ENCODE data around the gene MYCBPAP. TPM values are rescaled to one million over a fixed set of nuclear protein-coding genes. Genes with fewer than 3 reads are reported as not detected.

Gene MYCBPAP
- total RNA-seq, 1 experiment from 2014 or later = not detected

DNA sequence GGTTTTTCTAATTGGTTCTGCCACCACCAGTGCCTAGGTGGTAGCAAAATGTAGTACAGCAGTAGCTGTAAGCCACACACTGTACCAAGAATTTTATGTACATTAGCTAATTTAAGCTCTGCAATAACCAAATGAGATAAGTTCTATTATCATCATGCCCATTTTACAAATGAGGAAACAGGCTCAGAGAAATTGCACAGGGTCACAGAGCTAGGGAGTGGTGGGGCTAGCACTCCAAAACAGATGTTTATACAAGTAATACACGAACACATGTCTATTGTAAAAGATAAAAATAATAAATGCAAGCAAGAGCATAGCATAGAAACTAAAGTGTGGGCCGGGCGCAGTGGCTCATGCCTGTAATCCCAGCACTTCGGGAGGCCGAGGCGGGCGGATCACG lies 16.0 kb upstream of the MYCBPAP start (continued):
- TF ChIP-seq, protein P1, sequence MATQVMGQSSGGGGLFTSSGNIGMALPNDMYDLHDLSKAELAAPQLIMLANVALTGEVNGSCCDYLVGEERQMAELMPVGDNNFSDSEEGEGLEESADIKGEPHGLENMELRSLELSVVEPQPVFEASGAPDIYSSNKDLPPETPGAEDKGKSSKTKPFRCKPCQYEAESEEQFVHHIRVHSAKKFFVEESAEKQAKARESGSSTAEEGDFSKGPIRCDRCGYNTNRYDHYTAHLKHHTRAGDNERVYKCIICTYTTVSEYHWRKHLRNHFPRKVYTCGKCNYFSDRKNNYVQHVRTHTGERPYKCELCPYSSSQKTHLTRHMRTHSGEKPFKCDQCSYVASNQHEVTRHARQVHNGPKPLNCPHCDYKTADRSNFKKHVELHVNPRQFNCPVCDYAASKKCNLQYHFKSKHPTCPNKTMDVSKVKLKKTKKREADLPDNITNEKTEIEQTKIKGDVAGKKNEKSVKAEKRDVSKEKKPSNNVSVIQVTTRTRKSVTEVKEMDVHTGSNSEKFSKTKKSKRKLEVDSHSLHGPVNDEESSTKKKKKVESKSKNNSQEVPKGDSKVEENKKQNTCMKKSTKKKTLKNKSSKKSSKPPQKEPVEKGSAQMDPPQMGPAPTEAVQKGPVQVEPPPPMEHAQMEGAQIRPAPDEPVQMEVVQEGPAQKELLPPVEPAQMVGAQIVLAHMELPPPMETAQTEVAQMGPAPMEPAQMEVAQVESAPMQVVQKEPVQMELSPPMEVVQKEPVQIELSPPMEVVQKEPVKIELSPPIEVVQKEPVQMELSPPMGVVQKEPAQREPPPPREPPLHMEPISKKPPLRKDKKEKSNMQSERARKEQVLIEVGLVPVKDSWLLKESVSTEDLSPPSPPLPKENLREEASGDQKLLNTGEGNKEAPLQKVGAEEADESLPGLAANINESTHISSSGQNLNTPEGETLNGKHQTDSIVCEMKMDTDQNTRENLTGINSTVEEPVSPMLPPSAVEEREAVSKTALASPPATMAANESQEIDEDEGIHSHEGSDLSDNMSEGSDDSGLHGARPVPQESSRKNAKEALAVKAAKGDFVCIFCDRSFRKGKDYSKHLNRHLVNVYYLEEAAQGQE (IDR thresholded peaks at IDR 0.05; ENCODE audit: low read depth) = no peak
- TF ChIP-seq SRF (IDR thresholded peaks at IDR 0.05; ENCODE audit: low read depth) (no peak), EZH2phosphoT487 (IDR thresholded peaks at IDR 0.05; ENCODE audit: borderline replicate concordance) (no peak), SIN3A (IDR thresholded peaks at IDR 0.05; ENCODE audit: low read depth) (no peak), SP1 (IDR thresholded peaks at IDR 0.05; ENCODE audit: low read depth) (no peak), ZNF274 (IDR thresholded peaks at IDR 0.05; ENCODE audit: low read depth, low read length) (no peak)

DNA sequence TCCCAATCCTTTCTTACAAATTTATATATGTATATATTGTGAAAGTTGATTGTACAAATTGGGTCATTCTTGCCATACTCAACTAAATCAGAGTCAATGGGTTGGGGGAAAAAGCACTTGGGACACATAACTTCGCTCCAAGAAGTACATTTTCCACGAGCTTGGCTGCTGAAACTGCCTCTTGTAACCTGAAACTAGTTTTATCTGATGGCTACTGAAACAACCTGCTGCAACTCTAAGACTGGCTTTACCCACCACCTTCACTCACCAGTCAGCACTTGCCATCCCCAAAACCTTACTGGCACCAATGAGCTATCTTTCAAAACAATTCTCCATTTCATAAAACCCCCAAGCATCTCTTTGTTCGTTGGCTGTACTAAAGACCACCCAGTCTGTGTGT lies 14.5 kb upstream of the MYCBPAP start:
- Histone ChIP-seq H3K36me3 (ENCODE audit: control insufficient read depth in 1 of 2, insufficient read depth in 2 of 2, low read length in 2 of 2) (no peaks in the 10 kb centered on the region), H4K20me1 (ENCODE audit: insufficient read depth) (no peaks in the 10 kb centered on the region), H3K9me3 (ENCODE audit: control insufficient read depth in 1 of 2, insufficient read depth in 1 of 2, low read depth in 1 of 2, low read length in 2 of 2) (no peaks in the 10 kb centered on the region), H3K4me2 (ENCODE audit: low read length) (no peak overlapping the region), H3K9ac (ENCODE audit: low read length) (no peak overlapping the region), H2AFZ (ENCODE audit: low read depth, low read length, poor library complexity, severe bottlenecking) (no peak overlapping the region), H3K4me1 (ENCODE audit: control insufficient read depth in 1 of 2, insufficient read depth in 2 of 2, low read length in 2 of 2) (peaks cover 16 to 27% of the 10 kb centered on the region in 2 experiments), H3K27ac (ENCODE audit: low read depth, low read length) (no peak overlapping the region), H3K79me2 (ENCODE audit: insufficient read depth, low read length) (no peaks in the 10 kb centered on the region), H3K4me3 (replicated peaks in 1 of 2; ENCODE audit: low read depth in 1 of 2, low read length in 2 of 2) (no peak overlapping the region), H3K27me3 (ENCODE audit: insufficient read depth, low read length) (no peaks in the 10 kb centered on the region), H3K9me2 (ENCODE audit: insufficient read depth) (no peaks in the 10 kb centered on the region)
- ChIA-PET POLR2A (no interaction called here), CTCF (interaction anchor here (1.4 to 2.5 kb wide), 2 partner anchors 7 to 14 kb away, joined by 6 to 7 read pairs; no protein-coding TSS in a partner anchor), RAD21 (ENCODE audit: low non-redundant PET in 1 of 2, low total read pairs in 2 of 2, uncharacterized antibody in 2 of 2, unreplicated experiment in 2 of 2) (no interaction called here)
- DNase-seq (ENCODE audit: low read depth, low spot score) = no peak
- ATAC-seq = no peak
- intact Hi-C loops (cut with micrococcal nuclease) = no loop called here
- BruUV-seq (replicated peaks) = no TSS peak
- no peak for TF ChIP-seq TCF7L2 (IDR thresholded peaks at IDR 0.05; ENCODE audit: borderline replicate concordance, extremely low read depth, insufficient read depth, insufficient read length)
- TF ChIP-seq CBX3 (IDR thresholded peaks at IDR 0.05; ENCODE audit: low read depth) = no peak
- TF ChIP-seq SRF (IDR thresholded peaks at IDR 0.05; ENCODE audit: low read depth) = no peak
- TF ChIP-seq ZFX (IDR thresholded peaks at IDR 0.05) = no peak
- TF ChIP-seq EGR1 (IDR thresholded peaks at IDR 0.05; ENCODE audit: low read depth) = no peak
- TF ChIP-seq, protein P2, sequence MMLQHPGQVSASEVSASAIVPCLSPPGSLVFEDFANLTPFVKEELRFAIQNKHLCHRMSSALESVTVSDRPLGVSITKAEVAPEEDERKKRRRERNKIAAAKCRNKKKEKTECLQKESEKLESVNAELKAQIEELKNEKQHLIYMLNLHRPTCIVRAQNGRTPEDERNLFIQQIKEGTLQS (IDR thresholded peaks at IDR 0.05) = no peak
- no peak for TF ChIP-seq CEBPB (IDR thresholded peaks at IDR 0.05; ENCODE audit: low read depth)
- TF ChIP-seq FOSL1 (IDR thresholded peaks at IDR 0.05; ENCODE audit: low read depth) = no peak
- no peak for TF ChIP-seq YY1 (IDR thresholded peaks at IDR 0.05; ENCODE audit: extremely low read depth, insufficient replicate concordance, low read depth, low read length)
- TF ChIP-seq, protein P1 (IDR thresholded peaks at IDR 0.05; ENCODE audit: low read depth) = no peak
- TF ChIP-seq JUND (IDR thresholded peaks at IDR 0.05) = no peak
- TF ChIP-seq ZNF274 (IDR thresholded peaks at IDR 0.05; ENCODE audit: low read depth, low read length) = no peak
- TF ChIP-seq EZH2phosphoT487 (IDR thresholded peaks at IDR 0.05; ENCODE audit: borderline replicate concordance) = no peak
- TF ChIP-seq, protein P3, sequence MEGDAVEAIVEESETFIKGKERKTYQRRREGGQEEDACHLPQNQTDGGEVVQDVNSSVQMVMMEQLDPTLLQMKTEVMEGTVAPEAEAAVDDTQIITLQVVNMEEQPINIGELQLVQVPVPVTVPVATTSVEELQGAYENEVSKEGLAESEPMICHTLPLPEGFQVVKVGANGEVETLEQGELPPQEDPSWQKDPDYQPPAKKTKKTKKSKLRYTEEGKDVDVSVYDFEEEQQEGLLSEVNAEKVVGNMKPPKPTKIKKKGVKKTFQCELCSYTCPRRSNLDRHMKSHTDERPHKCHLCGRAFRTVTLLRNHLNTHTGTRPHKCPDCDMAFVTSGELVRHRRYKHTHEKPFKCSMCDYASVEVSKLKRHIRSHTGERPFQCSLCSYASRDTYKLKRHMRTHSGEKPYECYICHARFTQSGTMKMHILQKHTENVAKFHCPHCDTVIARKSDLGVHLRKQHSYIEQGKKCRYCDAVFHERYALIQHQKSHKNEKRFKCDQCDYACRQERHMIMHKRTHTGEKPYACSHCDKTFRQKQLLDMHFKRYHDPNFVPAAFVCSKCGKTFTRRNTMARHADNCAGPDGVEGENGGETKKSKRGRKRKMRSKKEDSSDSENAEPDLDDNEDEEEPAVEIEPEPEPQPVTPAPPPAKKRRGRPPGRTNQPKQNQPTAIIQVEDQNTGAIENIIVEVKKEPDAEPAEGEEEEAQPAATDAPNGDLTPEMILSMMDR (IDR thresholded peaks at IDR 0.05 in 2 of 3, conservative IDR thresholded peaks at IDR 0.05 in 1 of 3; ENCODE audit: borderline replicate concordance in 1 of 3, insufficient read depth in 1 of 3, low read depth in 2 of 3, low read length in 2 of 3) = no peak
- TF ChIP-seq SP1 (IDR thresholded peaks at IDR 0.05; ENCODE audit: low read depth) = no peak
- TF ChIP-seq EZH2 (IDR thresholded peaks at IDR 0.05) = no peak
